HG03469 (cell line): Measurements from ENCODE around the gene SFN.
"Not testable (repeated sequence)": the region's sequence is repeated elsewhere in the genome, so short reads cannot be mapped to it uniquely, and the experiment has no call there.

Source experiments
- ATAC-seq: cut with Tn5 transposase; IDR thresholded peaks from one replicate; pipeline ENCODE4 v1.9.1; 2021; ENCODE audit warnings: mild to moderate bottlenecking, moderate library complexity, moderate number of reproducible peaks; ENCODE audit not compliant: unreplicated experiment

SFN gene

DNA sequence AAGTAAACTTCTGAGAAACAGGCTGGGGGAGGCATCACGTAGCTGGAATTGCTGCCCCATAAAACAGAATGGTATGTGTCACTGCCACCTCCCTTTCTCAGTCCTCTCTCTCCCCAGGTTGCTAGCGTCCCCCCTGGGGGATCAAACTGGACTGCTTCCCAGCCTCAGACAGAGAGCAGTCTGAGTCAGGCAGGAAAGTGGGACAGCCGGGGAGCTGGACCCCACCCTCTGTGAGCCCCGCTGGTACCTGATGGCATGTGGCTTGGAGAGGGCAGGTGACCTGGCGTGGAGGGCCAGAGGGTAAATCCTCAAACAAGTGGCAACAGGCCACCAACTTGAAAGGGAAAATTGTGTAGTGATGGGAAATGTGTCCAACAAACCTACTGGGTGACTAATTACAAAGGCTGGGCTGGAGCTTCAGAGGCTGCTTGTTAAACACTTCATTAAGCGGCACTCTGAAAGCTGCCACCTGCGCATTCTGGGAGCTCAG is 1.0 kb upstream of the SFN start:
- ATAC-seq, result no peak

- no peak for ATAC-seq
Observed at GRCh38 chr1:26863685-26864077, 732 bp downstream of the SFN start.

DNA sequence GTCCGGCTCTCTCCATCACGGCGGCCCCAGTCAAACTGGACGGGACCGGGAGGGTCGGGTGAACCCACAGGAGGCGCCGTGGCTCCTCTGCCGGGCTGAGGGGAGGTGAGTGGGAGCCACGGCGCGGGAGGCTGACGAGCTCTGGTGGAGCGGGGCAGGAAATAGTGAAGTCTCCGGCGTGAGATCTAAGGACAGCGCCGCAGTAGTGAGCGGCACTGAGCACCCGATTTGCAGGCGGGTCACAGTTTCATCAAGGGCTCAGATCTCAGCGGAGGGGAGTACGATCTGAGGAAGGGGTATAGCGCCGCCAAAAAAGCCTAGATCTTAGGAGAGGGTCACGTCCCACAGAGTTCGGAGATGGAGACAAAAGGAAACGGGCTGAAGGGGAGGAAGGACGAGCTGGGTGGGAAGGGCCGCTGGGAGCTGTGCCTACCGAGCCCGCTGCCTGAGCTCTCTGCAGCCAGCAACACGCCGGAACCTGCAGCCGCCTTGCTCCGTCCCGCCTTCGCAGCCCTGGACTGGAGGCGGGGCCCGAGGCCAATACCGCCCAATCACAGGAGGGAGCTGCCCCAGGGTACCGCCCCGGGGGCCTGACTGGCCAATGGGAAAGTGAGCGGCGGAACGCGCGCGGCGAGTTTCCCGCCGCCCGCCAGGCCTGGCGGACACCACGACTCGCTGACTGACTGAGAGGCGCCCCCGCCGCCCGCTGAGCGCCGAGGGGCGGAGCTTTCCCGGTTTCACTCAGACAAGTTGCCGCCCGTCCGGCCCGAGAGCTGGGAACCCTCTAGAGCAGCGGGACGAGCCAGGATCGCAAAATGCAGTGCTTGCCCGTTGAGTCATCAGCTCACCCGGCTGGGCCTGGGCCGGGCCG is 1.9 kb downstream of the SFN start:
- ATAC-seq, result peak; percentile 76

DNA sequence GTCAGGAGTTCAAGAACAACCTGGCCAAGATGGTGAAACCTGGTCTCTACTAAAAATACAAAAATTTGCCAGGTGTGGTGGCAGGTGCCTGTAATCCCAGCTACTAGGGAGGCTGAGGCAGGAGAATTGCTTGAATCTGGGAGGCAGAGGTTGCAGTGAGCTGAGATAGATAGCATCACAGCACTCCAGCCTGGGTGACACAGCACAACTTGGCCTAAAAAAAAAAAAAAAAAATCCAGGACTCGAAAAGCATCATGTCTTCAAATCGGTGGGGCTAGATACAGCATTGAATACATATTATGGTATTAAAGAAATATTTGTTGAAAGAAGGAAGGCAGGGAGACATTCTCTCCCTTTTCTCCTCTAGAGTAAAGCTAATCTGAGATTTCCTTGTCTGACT is 10.1 kb downstream of the SFN start:
- ATAC-seq, result not testable (repeated sequence)

DNA sequence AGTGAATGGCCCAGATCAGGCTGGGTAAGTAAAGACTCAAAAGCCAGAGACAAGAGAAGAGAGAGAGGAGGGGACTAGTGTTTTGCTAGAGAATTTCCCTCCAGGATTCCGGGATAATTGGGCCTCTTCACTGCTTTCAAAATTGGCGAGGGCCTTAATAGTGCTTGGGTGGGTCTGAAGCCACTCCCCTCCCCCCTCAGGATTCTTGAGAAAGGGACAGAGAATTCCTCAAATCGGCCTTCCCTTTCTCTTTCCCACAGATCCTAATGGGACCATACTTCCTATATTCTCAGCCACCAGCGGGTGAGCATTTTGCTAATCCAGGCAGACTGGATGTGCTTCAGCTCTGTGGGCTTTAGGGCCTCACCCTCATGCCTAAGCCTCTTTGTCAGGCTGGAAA is 11.9 kb downstream of the SFN start:
- no peak for ATAC-seq

DNA sequence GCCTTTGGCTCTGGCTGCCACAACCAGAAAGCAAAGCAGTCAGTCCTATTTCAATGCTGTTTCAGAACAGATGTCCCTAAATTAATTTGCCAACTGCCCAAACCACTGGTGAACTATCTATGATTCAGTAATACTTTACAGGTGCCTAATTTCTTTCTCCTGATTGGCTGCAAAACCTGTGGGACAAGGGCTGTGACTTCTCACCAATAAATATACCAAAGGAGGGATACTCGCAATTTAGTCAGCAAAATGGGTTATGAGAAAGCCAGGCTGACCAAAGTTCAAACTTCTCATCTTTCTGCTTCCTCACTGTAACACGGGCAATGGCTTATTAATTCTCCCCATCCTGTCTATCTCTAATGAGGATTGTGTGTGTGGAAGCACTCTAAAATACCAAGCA is 14.4 kb downstream of the SFN start:
- ATAC-seq, result no peak

- ATAC-seq, result no peak
Observed at GRCh38 chr1:26879793-26880192, 16.8 kb downstream of the SFN start.

GRCh38 chr1:26881611-26882010 is 18.7 kb downstream of the SFN start:
- not testable (repeated sequence) for ATAC-seq

GRCh38 chr1:26882696-26883463 is 19.9 kb downstream of the SFN start:
- no peak for ATAC-seq

DNA sequence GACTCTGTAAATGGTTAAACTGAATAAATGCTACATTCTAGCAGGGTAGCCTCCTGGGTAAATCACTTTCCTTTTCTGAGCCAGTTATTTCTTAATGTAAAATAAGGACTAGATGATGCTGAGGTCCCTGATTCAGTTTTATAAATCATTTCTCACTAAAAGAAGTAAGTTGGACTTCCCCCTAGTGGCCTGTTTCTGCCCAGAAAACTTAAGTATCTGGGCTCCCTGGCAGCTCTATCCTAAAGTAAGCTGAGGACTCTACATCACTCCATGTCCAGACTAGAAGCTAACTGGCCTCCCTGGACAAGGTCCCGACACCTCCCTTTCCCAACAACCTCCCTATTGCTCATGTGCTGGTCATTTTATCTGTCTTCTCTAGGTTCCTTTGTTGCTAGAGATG is 24.2 kb downstream of the SFN start:
- no peak for ATAC-seq

GRCh38 chr1:26888231-26888630 is 25.3 kb downstream of the SFN start:
- ATAC-seq, result no peak

GRCh38 chr1:26889551-26890466 is 26.9 kb downstream of the SFN start, which contains the start of gene GPN2:
TSS of gene GPN2 (minus strand) at chr1:26890283. CDS start at chr1:26890096, 187 bp downstream.
- ATAC-seq, result peak; percentile 66

DNA sequence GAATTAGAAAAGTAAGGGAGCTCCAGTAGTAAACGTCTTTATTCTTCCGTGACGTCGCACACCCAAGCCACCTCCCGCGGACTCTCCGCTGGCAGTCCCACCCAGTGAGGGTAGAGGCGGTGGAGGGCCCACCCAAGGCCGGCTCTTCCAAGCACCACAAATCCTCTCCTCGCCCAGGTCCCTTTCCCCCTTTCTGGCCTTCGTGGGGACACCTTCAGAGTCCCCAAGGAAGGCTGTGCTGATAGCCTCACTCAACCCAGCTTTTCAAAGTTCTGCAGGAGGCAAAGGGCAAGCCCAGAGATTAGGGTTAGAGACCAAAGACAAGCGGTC is 27.5 kb downstream of the SFN start:
- peak; percentile 11 for ATAC-seq

DNA sequence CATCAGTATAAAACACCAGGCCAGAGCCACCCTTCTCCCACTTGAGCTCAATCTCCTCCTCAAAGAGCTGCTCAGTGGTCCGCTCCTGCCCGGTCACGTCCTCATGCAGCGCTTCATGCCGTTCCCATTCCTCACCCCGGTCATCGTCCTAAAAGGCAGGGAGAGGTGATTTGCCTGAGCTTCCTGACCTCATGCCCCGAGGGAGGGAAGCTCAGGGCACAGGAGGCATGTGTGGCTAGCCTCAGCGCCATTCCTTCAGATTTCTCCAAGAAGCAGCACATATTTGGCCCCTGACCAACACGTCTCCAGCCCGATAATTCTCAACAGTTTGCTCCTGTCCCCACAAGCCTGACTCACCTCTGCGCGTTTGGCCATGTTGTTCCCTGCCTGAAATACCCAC is 31.3 kb downstream of the SFN start:
- ATAC-seq, result no peak

DNA sequence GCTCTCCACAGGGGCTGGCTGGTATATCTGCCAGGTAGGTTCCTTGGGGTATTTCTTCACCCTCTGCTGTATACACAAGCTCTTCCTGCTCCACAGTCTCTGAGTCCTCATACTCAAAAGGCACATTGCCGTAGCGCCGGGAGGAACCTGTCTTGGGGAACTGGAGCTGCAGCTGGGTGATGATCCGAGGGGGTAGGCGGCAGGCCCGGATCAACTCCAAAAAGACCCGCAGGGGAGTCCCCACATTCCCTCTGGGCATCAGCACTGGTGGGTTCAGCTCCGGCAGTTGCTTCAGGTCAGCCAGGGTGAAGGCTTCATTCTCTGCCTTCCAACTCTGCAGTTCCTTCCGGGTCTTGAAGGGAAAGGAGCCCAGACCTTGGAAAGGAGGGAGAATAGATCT is 34.4 kb downstream of the SFN start:
- no peak for ATAC-seq

- ATAC-seq, result peak; percentile 70
Observed at GRCh38 chr1:26900001-26900814, 37.3 kb downstream of the SFN start, which contains the start of gene GPATCH3. TSS of gene GPATCH3 (minus strand) at chr1:26900467. CDS start at chr1:26900442, 25 bp downstream.

GRCh38 chr1:26900815-26901511 is 38.0 kb downstream of the SFN start:
- ATAC-seq, result no peak

DNA sequence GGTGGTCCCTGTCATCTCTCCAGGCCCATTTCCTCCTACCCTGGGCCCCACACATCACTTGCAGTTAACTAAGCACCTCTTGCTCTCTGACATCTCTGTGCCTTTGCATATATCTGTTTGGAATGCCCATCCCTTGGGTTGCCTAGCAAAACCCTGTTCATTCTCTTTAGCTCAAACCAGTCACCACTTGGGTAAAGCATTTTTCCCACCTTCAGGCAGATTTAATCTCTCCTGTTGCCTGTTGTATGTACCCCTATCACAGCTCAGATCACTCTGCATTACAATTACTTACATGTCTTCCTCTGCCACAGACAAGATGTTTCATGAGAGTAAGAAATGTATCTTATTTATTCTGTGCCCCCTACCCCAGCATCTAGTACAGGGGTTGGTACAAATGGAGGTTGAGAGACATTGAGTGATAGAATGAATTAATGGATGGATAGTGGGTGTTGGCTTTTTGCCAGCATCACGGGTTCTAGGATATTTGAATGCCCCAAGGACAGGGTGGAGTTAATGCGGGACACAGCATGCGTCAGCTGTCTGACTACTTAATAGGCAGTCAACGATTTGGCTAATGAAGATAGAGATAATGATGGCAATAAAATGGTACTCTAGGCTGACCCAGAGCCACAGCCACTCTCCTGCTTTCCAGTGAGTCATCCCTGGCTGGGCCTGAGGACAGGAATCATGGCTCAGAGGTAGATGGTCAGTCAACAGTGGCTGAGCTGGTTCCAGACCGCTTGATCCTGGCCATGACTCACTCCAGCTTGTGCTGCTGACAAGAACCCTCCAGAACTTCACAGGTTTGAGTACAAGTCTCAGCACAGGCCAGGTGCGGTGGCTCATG is 44.3 kb downstream of the SFN start:
- no peak for ATAC-seq
